Measurements from ENCODE around the gene BOC. TPM values are rescaled to one million over a fixed set of nuclear protein-coding genes. Genes with fewer than 3 reads are reported as not detected.

The BOC gene
- total and polyA plus RNA-seq, 12 donors: 2.1 to 13.9 (median 4.9) TPM

DNA sequence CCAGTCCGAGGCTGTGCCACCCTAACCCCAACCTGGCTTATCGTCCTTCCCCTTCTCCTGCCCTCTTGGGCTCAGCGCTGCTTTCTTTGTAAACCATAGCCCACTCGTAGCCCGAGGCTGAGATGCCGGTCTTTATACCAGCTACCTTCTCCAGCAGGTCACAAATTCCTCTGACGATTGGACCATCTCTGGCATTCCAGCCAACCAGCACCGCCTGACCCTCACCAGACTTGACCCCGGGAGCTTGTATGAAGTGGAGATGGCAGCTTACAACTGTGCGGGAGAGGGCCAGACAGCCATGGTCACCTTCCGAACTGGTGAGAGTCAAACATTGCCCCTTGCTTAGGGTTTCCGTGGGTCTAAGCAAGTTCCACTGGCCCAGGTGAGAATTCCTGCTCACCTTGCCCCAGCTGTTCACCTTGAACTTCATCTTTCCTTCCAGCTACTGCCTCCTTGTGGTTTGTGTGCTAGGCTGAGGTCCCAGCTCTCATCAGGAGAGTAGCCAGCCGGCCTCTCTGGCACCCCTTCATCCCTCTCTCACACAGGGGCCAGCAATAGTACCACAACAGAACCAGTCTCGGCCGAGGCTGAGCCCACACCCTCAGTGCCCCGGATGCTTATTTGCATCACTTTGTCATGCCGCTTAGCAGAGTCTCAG, 66.7 kb downstream of the BOC start:
- intact Hi-C loops (cut with DNase I): no loop called here
- H3K36me3 ChIP-seq: peaks cover 0 to 58% (median 0%) of the 10 kb centered on the region in 9 donors

DNA sequence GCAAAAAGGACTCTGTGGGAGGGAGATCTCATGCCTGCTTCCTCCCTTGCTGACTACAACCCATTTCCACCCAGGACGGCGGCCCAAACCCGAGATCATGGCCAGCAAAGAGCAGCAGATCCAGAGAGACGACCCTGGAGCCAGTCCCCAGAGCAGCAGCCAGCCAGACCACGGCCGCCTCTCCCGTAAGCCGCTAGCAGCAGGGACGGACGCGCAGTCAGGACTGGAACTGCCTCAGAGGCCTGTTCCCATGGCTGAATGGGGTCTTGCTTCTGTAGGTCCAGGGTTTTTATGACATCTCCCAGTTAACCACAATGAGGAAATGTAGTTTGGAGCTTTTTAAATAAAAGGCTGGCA, 67.2 kb downstream of the BOC start:
- H3K4me3 ChIP-seq: no peak overlapping the region
- peaks cover 0 to 25% (median 13%) of the 10 kb centered on the region in 9 donors for H3K4me1 ChIP-seq
- ATAC-seq: no peak
- peaks cover 0 to 57% (median 0%) of the 10 kb centered on the region in 9 donors for H3K36me3 ChIP-seq
- no peak overlapping the region for H3K27ac ChIP-seq
- intact Hi-C loops (cut with DNase I): no loop called here
- no peak for DNase-seq
- 93 to 95% methylated on average over 11 of the region's 11 CpGs for WGBS, 2 donors
- no peaks in the 10 kb centered on the region for H3K27me3 ChIP-seq
- TF ChIP-seq, protein P1, sequence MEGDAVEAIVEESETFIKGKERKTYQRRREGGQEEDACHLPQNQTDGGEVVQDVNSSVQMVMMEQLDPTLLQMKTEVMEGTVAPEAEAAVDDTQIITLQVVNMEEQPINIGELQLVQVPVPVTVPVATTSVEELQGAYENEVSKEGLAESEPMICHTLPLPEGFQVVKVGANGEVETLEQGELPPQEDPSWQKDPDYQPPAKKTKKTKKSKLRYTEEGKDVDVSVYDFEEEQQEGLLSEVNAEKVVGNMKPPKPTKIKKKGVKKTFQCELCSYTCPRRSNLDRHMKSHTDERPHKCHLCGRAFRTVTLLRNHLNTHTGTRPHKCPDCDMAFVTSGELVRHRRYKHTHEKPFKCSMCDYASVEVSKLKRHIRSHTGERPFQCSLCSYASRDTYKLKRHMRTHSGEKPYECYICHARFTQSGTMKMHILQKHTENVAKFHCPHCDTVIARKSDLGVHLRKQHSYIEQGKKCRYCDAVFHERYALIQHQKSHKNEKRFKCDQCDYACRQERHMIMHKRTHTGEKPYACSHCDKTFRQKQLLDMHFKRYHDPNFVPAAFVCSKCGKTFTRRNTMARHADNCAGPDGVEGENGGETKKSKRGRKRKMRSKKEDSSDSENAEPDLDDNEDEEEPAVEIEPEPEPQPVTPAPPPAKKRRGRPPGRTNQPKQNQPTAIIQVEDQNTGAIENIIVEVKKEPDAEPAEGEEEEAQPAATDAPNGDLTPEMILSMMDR (IDR thresholded peaks at IDR 0.05): no peak
- H3K9me3 ChIP-seq: no peaks in the 10 kb centered on the region

More for the DNA sequence above, 66.7 kb downstream of the BOC start:
- Histone ChIP-seq H3K9me3 (no peaks in the 10 kb centered on the region), H3K27me3 (no peaks in the 10 kb centered on the region), H3K27ac (peak overlapping the region in 1 of 10 donors; percentile 6), H3K4me1 (peaks cover 0 to 25% (median 13%) of the 10 kb centered on the region in 9 donors), H3K4me3 (no peak overlapping the region)
- TF ChIP-seq, protein P1 (IDR thresholded peaks at IDR 0.05): no peak
- 89% methylated on average over 17 of the region's 17 CpGs for WGBS, 2 donors
- DNase-seq (no peak), ATAC-seq (no peak)

DNA sequence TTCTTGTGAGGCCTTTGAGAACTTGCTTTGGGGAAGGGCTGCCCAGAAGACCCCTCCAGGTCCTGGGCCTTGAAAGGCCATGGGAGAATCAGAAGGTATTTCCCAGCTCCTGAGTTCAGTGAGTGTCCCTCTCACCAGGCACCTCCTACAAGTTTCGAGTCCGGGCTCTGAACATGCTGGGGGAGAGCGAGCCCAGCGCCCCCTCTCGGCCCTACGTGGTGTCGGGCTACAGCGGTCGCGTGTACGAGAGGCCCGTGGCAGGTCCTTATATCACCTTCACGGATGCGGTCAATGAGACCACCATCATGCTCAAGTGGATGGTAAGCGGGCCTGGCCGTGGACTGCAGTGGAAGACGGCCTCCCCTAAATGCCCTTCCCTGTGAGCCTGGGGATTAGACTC, 68.3 kb downstream of the BOC start:
- WGBS, 2 donors: 93 to 97% methylated on average over 17 of the region's 17 CpGs

DNA sequence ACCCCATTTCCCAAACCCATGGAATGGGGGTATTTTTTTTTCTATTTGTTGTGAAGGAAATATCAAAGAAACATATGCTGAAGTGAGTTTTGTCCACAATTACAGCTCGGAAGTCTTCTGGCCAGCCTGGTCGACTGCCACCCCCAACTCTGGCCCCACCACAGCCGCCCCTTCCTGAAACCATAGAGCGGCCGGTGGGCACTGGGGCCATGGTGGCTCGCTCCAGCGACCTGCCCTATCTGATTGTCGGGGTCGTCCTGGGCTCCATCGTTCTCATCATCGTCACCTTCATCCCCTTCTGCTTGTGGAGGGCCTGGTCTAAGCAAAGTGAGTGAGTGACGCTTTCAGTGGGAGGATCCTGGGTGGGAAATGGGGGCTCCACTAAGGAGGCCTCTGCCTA, 71.9 kb downstream of the BOC start:
- Histone ChIP-seq H3K27me3 (no peaks in the 10 kb centered on the region), H3K36me3 (peaks cover 0 to 49% (median 0%) of the 10 kb centered on the region in 9 donors), H3K27ac (no peak overlapping the region), H3K9me3 (no peaks in the 10 kb centered on the region), H3K4me1 (peaks cover 0 to 6% (median 0%) of the 10 kb centered on the region in 9 donors), H3K4me3 (no peak overlapping the region)
- 92 to 95% methylated on average over 12 of the region's 12 CpGs for WGBS, 2 donors
- intact Hi-C loops (cut with DNase I): loop anchor here in 2 of 10 donors (5.0 to 10.0 kb wide), 2 partner anchors 69 to 226 kb away; partner anchors contain the start of gene BOC (in 1 of the 2)
- ATAC-seq (no peak), DNase-seq (no peak)
- TF ChIP-seq, protein P1 (IDR thresholded peaks at IDR 0.05): no peak

More for the DNA sequence above, 68.3 kb downstream of the BOC start:
- Histone ChIP-seq H3K36me3 (peaks cover 0 to 61% (median 0%) of the 10 kb centered on the region in 9 donors), H3K27ac (no peak overlapping the region), H3K4me3 (no peak overlapping the region), H3K4me1 (peaks cover 0 to 25% (median 13%) of the 10 kb centered on the region in 9 donors), H3K27me3 (no peaks in the 10 kb centered on the region), H3K9me3 (no peaks in the 10 kb centered on the region)
- intact Hi-C loops (cut with DNase I): loop anchor here in 2 of 10 donors (5.0 to 10.0 kb wide), 2 partner anchors 65 to 222 kb away; partner anchors contain the start of gene BOC (in 1 of the 2)
- TF ChIP-seq, protein P1 (IDR thresholded peaks at IDR 0.05): no peak
- ATAC-seq (no peak), DNase-seq (no peak)
